Amniotic stem cell (primary cell): ENCODE data around the gene PRAMEF9.
"Not testable (repeated sequence)": the region's sequence is repeated elsewhere in the genome, so short reads cannot be mapped to it uniquely, and the experiment has no call there.

Experiments
- DNase-seq: peaks from one replicate; lab custom pipeline; 2025; lab: John Stamatoyannopoulos, UW

The PRAMEF9 gene

DNA sequence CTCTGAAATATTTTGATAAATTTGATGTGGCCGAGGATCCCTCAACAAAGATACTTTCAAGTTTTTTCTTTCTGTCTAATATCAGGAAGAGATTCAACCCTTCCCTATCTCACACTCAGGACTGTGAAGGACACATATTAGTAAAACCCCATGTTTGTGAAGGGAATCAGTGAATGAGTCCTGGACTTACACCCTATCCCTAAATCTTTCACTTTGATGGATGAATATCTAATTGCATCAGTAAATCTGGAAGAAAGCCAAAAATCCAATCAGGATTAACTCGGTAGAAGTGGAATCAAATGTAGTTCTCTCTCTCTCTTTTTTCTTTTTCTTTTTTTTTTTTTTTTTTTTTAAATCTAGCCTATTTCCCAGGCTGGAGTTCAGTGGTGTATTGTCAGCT, at the start of gene PRAMEF9:
Gene PRAMEF9 (plus strand): TSS at position 301 of the 400 bp plus-strand sequence. CDS start 3,433 bp downstream, outside the sequence.
- DNase-seq, result not testable (repeated sequence)

DNA sequence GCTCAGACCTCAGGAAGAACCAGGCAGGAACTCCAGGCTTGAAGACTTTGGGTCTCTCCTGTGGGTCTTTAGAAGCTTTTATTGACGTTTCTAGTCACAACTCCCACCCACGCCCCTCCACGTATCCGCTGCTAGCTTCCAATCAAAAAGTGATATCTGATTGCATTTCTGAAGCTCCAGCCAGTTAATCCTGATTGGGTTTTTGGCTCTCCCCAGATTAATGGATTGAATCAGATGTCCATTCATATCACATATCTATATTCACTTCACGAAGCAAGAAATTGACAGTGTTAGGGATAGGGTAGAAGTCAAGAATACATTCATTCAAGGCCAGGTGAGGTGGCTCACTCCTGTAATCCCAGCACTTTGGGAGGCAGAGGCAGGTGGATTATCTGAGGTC, 15.7 kb upstream of the PRAMEF9 start, which contains the start of gene PRAMEF26:
Gene PRAMEF26 (minus strand): TSS at position 101 of the 400 bp plus-strand sequence. CDS start 2,914 bp downstream, outside the sequence.
- DNase-seq, result not testable (repeated sequence)

DNA sequence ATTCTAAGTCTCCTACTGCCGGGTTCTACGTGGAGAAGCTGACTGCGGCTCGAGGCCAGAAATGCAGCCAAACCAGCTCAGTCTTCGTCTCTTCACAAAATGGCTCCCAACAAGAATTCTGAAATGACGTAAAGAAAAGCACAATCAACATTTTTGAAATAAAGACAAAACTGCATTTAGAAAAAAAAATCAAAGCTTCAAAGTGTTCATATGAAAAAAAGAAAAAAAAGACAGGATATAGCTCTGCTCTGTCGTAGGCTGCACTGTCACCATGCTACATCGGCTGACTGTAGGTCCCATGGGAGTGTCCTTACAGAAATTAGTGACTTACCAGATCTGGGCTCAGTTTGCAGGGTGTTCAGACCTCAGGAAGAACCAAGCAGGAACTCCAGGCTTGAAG, 6.1 kb upstream of the PRAMEF9 start, which contains the start of gene HNRNPCL4:
Gene HNRNPCL4 (minus strand): TSS at position 101 of the 400 bp plus-strand sequence. CDS start 164 bp downstream, outside the sequence.
- DNase-seq, result not testable (repeated sequence)

DNA sequence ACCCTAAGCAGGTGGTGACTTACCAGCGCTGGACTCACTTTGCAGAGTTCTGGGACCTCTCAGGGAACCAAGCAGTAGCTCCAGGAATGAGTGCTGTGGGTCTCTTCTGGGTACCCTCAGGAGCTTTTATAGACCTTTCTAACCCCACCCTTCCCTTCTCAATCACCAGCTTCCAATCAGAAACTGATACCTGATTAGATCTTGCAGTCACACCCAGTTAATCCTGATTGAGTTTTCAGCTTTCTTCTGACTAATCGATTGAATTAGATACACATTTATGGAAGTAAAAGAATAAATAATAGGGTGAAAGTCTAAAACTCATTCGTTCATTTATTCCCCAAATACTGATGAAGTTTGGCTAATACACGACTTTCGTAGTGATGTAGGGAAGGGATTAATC, 29.7 kb downstream of the PRAMEF9 start, which contains the start of gene PRAMEF13:
Gene PRAMEF13 (minus strand): TSS at position 101 of the 400 bp plus-strand sequence. CDS start 1,820 bp downstream, outside the sequence.
- DNase-seq, result not testable (repeated sequence)

DNA sequence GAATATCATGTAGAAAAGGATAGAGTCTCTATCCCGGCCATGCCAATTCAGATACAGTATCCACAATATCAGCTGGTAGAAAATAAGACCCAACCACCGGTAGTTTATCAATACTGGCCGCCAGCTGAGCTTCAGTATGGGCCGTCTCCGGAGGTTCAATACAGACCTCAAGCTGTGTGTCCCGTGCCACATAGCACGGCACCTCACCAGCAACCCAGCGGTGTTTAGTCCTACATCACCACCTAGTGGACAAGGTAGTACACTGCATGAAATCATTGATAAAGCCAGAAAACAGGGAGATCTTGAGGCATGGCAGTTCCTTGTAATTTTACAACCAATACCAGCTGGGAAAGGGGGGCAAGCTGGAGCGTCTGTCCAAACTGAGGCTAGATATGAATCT, 37.1 kb downstream of the PRAMEF9 start:
- DNase-seq, result not testable (repeated sequence)

DNA sequence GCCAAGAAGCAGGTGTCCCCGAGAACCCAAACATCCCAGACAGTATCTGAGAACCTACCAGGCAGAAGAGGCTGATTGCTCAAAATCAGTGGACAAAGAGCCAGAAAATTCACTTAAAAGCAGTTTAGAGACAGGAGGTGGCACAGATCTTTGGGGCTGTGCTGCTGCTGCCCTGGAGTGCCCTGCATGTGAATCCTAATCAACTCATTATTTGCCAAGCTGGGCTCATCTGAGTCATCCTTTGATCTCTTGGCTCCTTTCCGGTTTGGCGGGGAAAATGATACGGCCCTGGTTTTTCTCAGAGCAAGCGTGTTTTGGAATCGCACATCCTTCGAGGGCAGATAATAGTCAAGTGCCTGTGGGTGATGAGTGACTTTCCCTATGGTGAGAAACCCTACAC, 45.0 kb downstream of the PRAMEF9 start:
- not testable (repeated sequence) for DNase-seq

DNA sequence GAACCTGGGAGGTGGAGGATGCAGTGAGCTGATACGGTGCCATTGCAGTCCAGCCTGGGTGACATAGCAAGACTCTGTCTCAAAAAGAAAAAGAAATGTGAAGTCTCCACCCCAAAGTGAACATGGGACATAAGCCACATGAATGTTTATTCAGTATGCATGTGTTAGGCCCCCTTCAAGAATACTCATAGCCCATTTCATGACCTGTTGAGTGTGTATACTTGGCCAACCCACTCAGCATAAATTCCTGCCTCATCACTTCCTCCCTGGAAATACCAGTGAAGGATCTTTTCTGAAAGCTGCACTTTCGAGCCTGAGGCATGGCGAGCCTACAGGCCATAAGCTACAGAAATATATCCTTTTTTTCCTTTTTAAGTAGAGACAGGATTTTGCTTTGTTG, 47.6 kb downstream of the PRAMEF9 start:
- not testable (repeated sequence) for DNase-seq

DNA sequence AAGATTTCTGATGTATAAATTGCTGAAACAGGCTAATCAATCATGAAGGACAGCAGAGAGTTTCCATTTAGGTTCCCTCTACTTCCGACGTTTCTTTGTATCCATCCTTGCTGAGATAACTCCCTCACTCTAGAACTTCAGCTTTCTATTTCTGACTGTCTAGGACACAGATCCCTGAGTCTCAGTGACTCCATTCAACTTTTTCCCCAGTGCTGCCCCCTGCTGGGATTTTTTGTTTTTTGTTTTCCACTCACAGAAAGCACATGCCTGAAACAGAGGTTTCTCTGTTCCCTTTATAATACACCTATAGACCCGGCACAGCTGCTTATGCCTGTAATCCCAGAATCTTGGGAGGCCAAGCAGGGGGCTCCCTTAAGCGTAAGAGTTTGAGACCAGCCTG, 51.1 kb downstream of the PRAMEF9 start:
- DNase-seq, result not testable (repeated sequence)

DNA sequence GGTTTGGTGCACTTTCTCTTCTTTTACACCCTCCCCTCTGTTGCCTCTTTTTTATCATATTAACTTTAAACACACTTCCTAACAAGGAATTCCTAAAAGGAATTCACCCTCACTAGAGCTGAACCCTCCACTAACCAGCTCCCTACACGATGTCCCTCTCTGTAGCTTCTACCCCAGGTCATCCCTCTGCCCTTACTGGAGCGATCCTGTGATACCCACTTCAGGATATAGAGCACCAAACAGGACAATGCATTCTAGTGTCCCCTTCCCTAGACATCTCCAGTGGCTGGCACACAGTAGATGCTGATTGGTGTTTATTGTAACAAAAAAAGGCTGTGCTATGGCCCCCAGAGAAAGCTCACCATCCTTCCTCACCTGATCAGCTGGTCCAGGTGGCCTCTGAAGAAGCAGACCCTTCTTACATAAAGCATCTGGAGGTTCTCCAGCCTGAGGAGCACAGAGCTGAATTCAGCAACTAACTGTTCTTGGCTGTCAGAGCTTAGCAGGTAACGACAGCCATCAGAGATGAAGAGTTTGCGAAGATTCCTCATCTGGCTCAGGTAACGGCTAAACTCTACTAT, 52.9 kb downstream of the PRAMEF9 start:
- DNase-seq, result no peak

DNA sequence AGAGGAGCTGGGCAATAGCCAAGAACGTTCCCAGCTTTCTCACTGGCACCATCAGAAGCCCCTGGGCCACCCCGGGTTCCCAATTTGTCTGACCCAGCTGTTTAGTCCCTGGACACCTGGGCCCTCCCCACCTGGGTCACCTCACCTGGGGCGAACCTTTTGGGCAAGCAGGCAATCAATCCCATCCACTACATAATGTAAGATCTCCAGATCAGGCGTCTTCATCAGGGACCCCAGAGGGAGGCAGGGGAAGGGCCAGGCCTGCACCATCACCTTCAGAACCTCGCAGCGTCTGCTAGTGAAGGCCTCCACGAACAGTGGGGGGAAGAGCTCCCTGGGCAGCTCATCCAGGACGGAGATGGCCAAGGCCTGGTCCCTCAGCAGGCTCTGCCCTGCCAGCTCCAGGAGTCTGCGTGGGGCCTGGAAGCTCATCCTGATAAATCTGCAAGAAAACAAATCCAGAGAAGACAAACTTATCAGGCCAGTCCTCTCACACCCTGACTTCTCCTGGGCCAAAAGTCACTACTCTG, 54.1 kb downstream of the PRAMEF9 start, which contains the start of gene PRAMEF18:
Gene PRAMEF18 (minus strand): TSS at position 480 of the 530 bp plus-strand sequence. CDS start 48 bp downstream, at position 432.
- DNase-seq, result not testable (repeated sequence)

DNA sequence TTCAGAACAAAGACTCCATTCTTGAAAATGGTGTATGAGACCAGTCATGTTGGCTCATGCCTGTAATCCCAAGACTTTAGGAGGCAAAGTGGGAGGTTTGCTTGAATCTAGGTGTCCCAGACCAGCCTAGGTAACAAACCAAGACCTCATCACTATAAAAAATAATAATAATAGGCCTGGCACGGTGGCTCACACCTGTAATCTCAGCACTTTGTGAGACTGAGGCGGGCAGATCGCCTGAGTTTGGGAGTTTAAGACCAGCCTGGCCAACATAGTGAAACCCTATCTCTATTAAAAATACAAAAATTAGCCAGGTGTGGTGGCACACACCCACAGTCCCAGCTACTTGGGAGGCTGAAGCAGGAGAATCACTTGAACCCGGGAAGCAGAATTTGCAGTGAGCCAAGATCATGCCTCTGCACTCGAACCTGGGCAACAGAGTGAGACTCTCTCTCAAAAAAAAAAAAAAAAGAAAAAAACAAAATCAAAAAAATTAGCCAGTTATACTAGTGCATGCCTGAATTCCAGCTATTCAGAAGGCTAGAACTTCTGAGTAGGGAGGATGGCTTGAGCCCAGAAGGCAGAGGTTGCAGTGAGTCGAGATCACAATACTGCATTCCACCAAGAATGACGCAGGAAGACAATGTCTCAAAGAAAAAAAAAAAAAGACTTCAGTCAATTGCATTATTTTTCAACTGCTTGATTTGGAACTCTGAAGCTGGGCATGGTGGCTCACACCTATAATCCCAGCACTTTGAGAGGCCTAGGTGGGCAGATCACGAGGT, 55.8 kb downstream of the PRAMEF9 start:
- DNase-seq, result not testable (repeated sequence)

DNA sequence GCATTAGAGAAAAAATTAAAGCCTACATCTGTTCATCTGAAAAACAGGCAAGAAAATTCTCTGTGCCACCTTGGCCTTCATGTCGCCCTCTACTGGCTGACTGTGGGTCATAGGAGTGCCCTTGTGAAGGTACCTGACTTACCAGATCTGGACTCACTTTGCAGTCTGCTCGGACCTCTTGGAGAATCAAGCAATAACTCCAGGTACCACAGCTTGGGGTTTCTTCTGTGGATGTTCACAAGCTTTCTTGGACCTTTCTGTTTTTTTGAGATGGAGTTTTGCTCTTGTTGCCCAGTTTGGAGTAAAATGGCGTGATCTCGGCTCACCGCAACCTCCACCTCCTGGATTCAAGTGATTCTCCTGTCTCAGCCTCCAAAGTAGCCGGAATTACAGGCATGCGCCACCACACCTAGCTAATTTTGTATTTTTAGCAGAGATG, 56.7 kb downstream of the PRAMEF9 start:
- no peak for DNase-seq
